Measurements from ENCODE around the gene KHDC4. TPM values are rescaled to one million over a fixed set of nuclear protein-coding genes. Genes with fewer than 3 reads are reported as not detected.
A peak's percentile ranks its signal among the peaks of the same experiment; 100 is the strongest.

Gene KHDC4
- total and polyA plus RNA-seq, 2 of the 13 experiments (the other 11 are each of a cell fraction or from before 2014, with no cell fraction given), result 33.5 to 92.0 TPM

DNA sequence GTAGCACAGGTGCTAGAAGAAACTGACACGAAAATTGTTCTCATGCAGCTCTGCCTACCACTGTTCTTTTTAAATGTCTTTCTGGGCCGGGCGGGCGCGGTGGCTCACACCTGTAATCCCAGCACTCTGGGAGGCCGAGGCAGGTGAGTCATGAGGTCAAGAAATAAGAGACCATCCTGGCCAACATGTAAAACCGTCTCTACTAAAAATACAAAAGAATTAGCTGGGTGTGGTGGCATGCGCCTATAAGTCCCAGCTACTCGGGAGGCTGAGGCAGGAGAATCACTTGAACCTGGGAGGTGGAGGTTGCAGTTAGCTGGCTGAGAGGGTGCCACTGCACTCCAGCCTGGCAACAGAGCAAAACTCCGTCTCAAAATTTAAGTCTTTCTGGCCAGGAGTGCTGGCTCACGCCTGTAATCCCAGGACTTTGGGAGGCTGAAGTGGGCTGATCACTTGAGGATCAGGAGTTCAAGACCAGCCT, 22.1 kb downstream of the KHDC4 start:
- H2AFZ ChIP-seq (ENCODE audit: low read length), result no peak overlapping the region
- no peak for FAIRE-seq
- H3K4me2 ChIP-seq (ENCODE audit: low read depth, low read length), result no peak overlapping the region
- peaks cover 13% of the 10 kb centered on the region for H3K79me2 ChIP-seq (ENCODE audit: insufficient read depth, low read length)
- no peak for ATAC-seq
- TF ChIP-seq HNRNPH1 (optimal IDR thresholded peaks at IDR 0.05; ENCODE audit: low read depth, low read length), result no peak
- TF ChIP-seq PAF1 (CRISPR knock-in tag; IDR thresholded peaks at IDR 0.05), result peak; percentile 47; the same call in 1 of the 2 replicates
- TF ChIP-seq POLR2A (IDR thresholded peaks at IDR 0.05; ENCODE audit: insufficient read depth in 1 of 2, low read depth in 2 of 2, low read length in 2 of 2), result peak in 1 of 2 experiments; percentile 18; a peak in 1 of 4 replicates
- TF ChIP-seq RAD51 (IDR thresholded peaks at IDR 0.05; ENCODE audit: borderline replicate concordance), result no peak
- no peak for TF ChIP-seq NCOR1 (IDR thresholded peaks at IDR 0.05; ENCODE audit: borderline replicate concordance, low read length)
- TF ChIP-seq ZSCAN22 (CRISPR knock-in tag; IDR thresholded peaks at IDR 0.05), result no peak
- 0 out of 2 replicates have a peak, but pooled peaks have one; percentile 43 for TF ChIP-seq ZNF460 (CRISPR knock-in tag; IDR thresholded peaks at IDR 0.05; ENCODE audit: borderline replicate concordance)
- no peak for TF ChIP-seq CHD4 (IDR thresholded peaks at IDR 0.05; ENCODE audit: borderline replicate concordance, low read length)
- TF ChIP-seq ZBTB38 (CRISPR knock-in tag; IDR thresholded peaks at IDR 0.05), result peak; percentile 62; the same call in 1 of the 2 replicates
- TF ChIP-seq ZNF44 (CRISPR knock-in tag; IDR thresholded peaks at IDR 0.05), result no peak
- no peak for TF ChIP-seq ZNF614 (CRISPR knock-in tag; IDR thresholded peaks at IDR 0.05; ENCODE audit: borderline replicate concordance)
- peak; percentile 23; the same call in 1 of the 2 replicates for TF ChIP-seq POLR2AphosphoS5 (IDR thresholded peaks at IDR 0.05; ENCODE audit: low read depth, low read length)
- 0 out of 2 replicates have a peak, but pooled peaks have one; percentile 1 for TF ChIP-seq POLR2G (IDR thresholded peaks at IDR 0.05; ENCODE audit: low read depth, low read length)
- no peak for TF ChIP-seq MIXL1 (CRISPR knock-in tag; IDR thresholded peaks at IDR 0.05)
- no peak for TF ChIP-seq NRL (CRISPR knock-in tag; IDR thresholded peaks at IDR 0.05; ENCODE audit: borderline replicate concordance)
- CTCF ChIA-PET (ENCODE audit: low intra/inter-chr PET ratio, low total read pairs), result no interaction called here
- H3K27me3 ChIP-seq (ENCODE audit: control insufficient read depth in 1 of 2, insufficient read depth in 2 of 2, low read length in 2 of 2), result no peaks in the 10 kb centered on the region
- H4K20me1 ChIP-seq (ENCODE audit: insufficient read depth, low read length), result no peaks in the 10 kb centered on the region
- no peaks in the 10 kb centered on the region for H3K9me3 ChIP-seq (ENCODE audit: low read length)
- in situ Hi-C loops (cut with HindIII; ENCODE audit: extremely low pct_ligation_motif_present, low pct_unique_long_range_greater_than_20kb) (no loop called here), intact Hi-C loops (cut with micrococcal nuclease; ENCODE audit: unreplicated experiment) (no loop called here)
- H3K27ac ChIP-seq (ENCODE audit: extremely low read length, insufficient read depth, low read length), result peak overlapping the region; percentile 61
- WGBS (ENCODE audit: low lambda C conversion rate), result 89% methylated on average over 11 of the region's 11 CpGs
- no peak overlapping the region for H3K4me3 ChIP-seq (replicated peaks in 1 of 3; ENCODE audit: insufficient read depth in 1 of 3, low read depth in 2 of 3, low read length in 3 of 3)
- peaks cover 15 to 49% of the 10 kb centered on the region in 2 experiments for H3K36me3 ChIP-seq (replicated peaks in 1 of 2; ENCODE audit: control insufficient read depth in 1 of 2, insufficient read depth in 2 of 2, low read length in 2 of 2)
- no peak for DNase-seq (ENCODE audit: low spot score)
- BruUV-seq (replicated peaks), result no TSS peak
- POLR2A ChIA-PET, result interaction anchor here (1.0 to 1.3 kb wide), 4 partner anchors 18 to 33 kb away, joined by 4 read pairs; partner anchors contain the start of gene KHDC4
- peaks cover 21% of the 10 kb centered on the region for H3K4me1 ChIP-seq (ENCODE audit: insufficient read depth, low read length)
- H3K9ac ChIP-seq (ENCODE audit: insufficient read depth, low read depth, low read length), result no peak overlapping the region
